ENCODE results near the gene PAQR4. TPM values are rescaled to one million over a fixed set of nuclear protein-coding genes. Genes with fewer than 3 reads are reported as not detected.

PAQR4 gene

DNA sequence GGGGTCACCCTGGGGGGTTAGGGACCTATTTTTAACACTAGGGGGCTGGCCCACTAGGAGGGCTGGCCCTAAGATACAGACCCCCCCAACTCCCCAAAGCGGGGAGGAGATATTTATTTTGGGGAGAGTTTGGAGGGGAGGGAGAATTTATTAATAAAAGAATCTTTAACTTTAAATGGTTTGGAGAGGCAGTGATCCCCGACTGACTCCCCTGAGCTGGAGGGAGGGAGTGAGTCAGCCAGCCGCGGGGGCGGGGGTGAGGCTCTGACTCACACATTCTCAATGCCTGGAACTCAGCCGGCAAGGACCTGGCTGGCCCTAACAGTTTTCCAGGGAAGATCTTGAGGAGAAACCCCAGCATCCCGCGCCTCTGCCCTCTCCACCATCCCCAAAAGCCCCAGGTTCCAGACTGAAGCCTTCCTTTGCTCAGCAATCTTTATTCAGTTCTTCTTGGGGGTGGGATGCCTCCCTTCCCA, 53.1 kb downstream of the PAQR4 start:
- peak overlapping the region; percentile 85 for H3K4me2 ChIP-seq (ENCODE audit: low read length)
- H3K79me2 ChIP-seq (ENCODE audit: control insufficient read depth, insufficient read depth, low read length): peaks cover 8% of the 10 kb centered on the region
- peak overlapping the region; percentile 5 for H3K4me3 ChIP-seq (ENCODE audit: low read length)
- H4K8ac ChIP-seq (ENCODE audit: low read depth, low read length): no peak overlapping the region
- no peak overlapping the region for H4K5ac ChIP-seq (ENCODE audit: low read length)
- peak overlapping the region; percentile 90 for H3K9ac ChIP-seq (ENCODE audit: low read length)
- no peak overlapping the region for H2BK120ac ChIP-seq (ENCODE audit: low read depth, low read length)
- peaks cover 8% of the 10 kb centered on the region for H3K36me3 ChIP-seq (ENCODE audit: control insufficient read depth, insufficient read depth, low read length)
- H3K23ac ChIP-seq (ENCODE audit: low read length): peak overlapping the region; percentile 48
- peak overlapping the region; percentile 69 for H3K18ac ChIP-seq (ENCODE audit: low read length)
- H3K56ac ChIP-seq (ENCODE audit: low read length): peak overlapping the region; percentile 97
- H3K27ac ChIP-seq (ENCODE audit: low read depth, low read length): peak overlapping the region; percentile 98
- peak overlapping the region; percentile 78 for H2AK5ac ChIP-seq (ENCODE audit: low read length)
- peaks cover 12% of the 10 kb centered on the region for H3K4me1 ChIP-seq (ENCODE audit: control insufficient read depth, low read depth, low read length)
- DNase-seq: peak; percentile 98
- peak overlapping the region; percentile 58 for H3K4ac ChIP-seq (ENCODE audit: low read depth, low read length)
- no CpG with 5 or more reads among the region's 8 CpGs for WGBS (ENCODE audit: extremely low coverage, insufficient coverage, low lambda C conversion rate)
- H3K27me3 ChIP-seq (ENCODE audit: insufficient read depth, low read length, poor library complexity): no peaks in the 10 kb centered on the region
- H3K79me1 ChIP-seq (ENCODE audit: low read length): peaks cover 5% of the 10 kb centered on the region
- peak overlapping the region; percentile 91 for H2BK5ac ChIP-seq (ENCODE audit: low read length)
- no peak overlapping the region for H2BK15ac ChIP-seq (replicated peaks; ENCODE audit: low read depth)

DNA sequence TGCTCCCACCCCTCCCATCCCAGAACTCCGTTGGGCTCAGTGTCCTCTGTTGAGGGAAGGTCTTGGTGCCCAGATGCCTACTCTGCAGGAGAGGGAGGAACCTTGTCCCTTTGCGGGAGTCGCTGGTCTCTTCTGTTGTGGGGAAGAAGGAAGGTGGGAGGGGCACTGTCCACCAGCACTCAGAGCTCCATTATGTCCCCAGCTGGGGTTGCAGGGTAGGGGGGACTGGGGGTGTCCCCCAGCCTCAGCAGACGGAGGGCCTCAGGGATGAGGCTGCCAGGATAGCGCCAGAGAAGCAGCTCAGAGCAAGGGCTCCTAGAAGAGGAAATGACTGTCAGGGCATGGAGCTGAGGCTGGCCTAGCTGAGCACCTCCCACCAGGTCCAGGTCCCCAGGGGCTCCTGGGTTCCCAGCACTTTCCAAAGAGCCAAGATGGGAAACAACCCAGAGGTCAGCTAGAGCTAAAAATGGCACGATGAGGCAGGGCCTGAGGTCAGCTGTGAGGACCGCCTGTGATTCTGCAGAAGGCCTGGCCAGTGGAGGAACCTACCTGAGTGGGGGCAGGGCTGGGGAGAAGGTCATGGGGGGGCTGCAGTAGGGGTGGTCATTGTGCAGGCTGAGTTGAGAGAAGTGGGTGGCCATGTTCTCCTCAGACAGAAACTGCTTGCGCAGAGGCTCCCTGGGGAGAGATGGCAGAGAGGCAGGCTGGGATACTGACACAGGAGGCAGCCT, 53.7 kb downstream of the PAQR4 start:
- no peak overlapping the region for H2BK120ac ChIP-seq (ENCODE audit: low read depth, low read length)
- H3K79me1 ChIP-seq (ENCODE audit: low read length): peaks cover 5% of the 10 kb centered on the region
- peaks cover 8% of the 10 kb centered on the region for H3K36me3 ChIP-seq (ENCODE audit: control insufficient read depth, insufficient read depth, low read length)
- peak overlapping the region; percentile 96 for H3K56ac ChIP-seq (ENCODE audit: low read length)
- H4K8ac ChIP-seq (ENCODE audit: low read depth, low read length): no peak overlapping the region
- peak overlapping the region; percentile 80 for H3K23ac ChIP-seq (ENCODE audit: low read length)
- H4K5ac ChIP-seq (ENCODE audit: low read length): no peak overlapping the region
- peak overlapping the region; percentile 94 for H3K27ac ChIP-seq (ENCODE audit: low read depth, low read length)
- H3K4me3 ChIP-seq (ENCODE audit: low read length): peak overlapping the region; percentile 61
- DNase-seq: no peak
- peak overlapping the region; percentile 85 for H3K4me2 ChIP-seq (ENCODE audit: low read length)
- no peaks in the 10 kb centered on the region for H3K27me3 ChIP-seq (ENCODE audit: insufficient read depth, low read length, poor library complexity)
- H2AK5ac ChIP-seq (ENCODE audit: low read length): peak overlapping the region; percentile 78
- H3K4ac ChIP-seq (ENCODE audit: low read depth, low read length): no peak overlapping the region
- peak overlapping the region; percentile 91 for H2BK5ac ChIP-seq (ENCODE audit: low read length)
- H3K4me1 ChIP-seq (ENCODE audit: control insufficient read depth, low read depth, low read length): peaks cover 12% of the 10 kb centered on the region
- H2BK15ac ChIP-seq (replicated peaks; ENCODE audit: low read depth): no peak overlapping the region
- H3K79me2 ChIP-seq (ENCODE audit: control insufficient read depth, insufficient read depth, low read length): peaks cover 4% of the 10 kb centered on the region
- peak overlapping the region; percentile 69 for H3K18ac ChIP-seq (ENCODE audit: low read length)
- no CpG with 5 or more reads among the region's 8 CpGs for WGBS (ENCODE audit: extremely low coverage, insufficient coverage, low lambda C conversion rate)
- peak overlapping the region; percentile 90 for H3K9ac ChIP-seq (ENCODE audit: low read length)

Small RNA genes within 50 kb of the gene (small RNA-seq; reads per million reads assigned to genes)
- gene LINC00514 (ENCODE audit: insufficient read depth): not detected

Measured in mesendoderm (in vitro differentiated cells).